GM23248 (cell line): ENCODE measurements around the gene ADK. TPM values are rescaled to one million over a fixed set of nuclear protein-coding genes. Genes with fewer than 3 reads are reported as not detected.

ENCODE experiments used
- DNase-seq: peaks from one replicate; pipeline ENCODE4 v3.0.0-alpha.2; 2015
- H2AFZ ChIP-seq: fragments of 200-600 bp; sonication (generic); 2 replicates; pipeline ENCODE4 v1.6.1; 2016; ENCODE audit warnings: antibody characterized with exemption
- H3F3A ChIP-seq: fragments of 200-600 bp; sonication (generic); 2 replicates; pipeline ENCODE4 v1.6.1; 2016; ENCODE audit warnings: mild to moderate bottlenecking, antibody characterized with exemption, mixed run types; ENCODE audit not compliant: insufficient read depth
- H3K27ac ChIP-seq: fragments of 200-600 bp; sonication (generic); 2 replicates; pipeline ENCODE4 v1.5.1; 2016; ENCODE audit warnings: mild to moderate bottlenecking
- H3K27me3 ChIP-seq: fragments of 200-600 bp; sonication (generic); replicated peaks from 2 replicates; pipeline ENCODE4 v1.6.1; 2016; ENCODE audit warnings: mild to moderate bottlenecking; ENCODE audit not compliant: insufficient read depth
- H3K36me3 ChIP-seq: fragments of 200-600 bp; sonication (generic); 2 replicates; pipeline ENCODE4 v1.6.1; 2016; ENCODE audit warnings: low read depth, mild to moderate bottlenecking
- H3K4me1 ChIP-seq: fragments of 200-600 bp; sonication (generic); 2 replicates; pipeline ENCODE4 v1.6.1; 2016; ENCODE audit warnings: mild to moderate bottlenecking; ENCODE audit not compliant: insufficient read depth
- H3K4me2 ChIP-seq: fragments of 200-600 bp; sonication (generic); one replicate; pipeline ENCODE4 v1.6.1; 2016; ENCODE audit warnings: mild to moderate bottlenecking; ENCODE audit not compliant: unreplicated experiment
- H3K4me3 ChIP-seq: fragments of 200-600 bp; sonication (generic); 2 replicates; pipeline ENCODE4 v1.5.1; 2016; ENCODE audit warnings: mild to moderate bottlenecking
- H3K79me2 ChIP-seq: fragments of 200-600 bp; sonication (generic); 2 replicates; pipeline ENCODE4 v1.6.1; 2016; ENCODE audit warnings: mild to moderate bottlenecking; ENCODE audit not compliant: insufficient read depth
- H3K9ac ChIP-seq: fragments of 200-600 bp; sonication (generic); 2 replicates; pipeline ENCODE4 v1.6.1; 2016; ENCODE audit warnings: mild to moderate bottlenecking
- H3K9me2 ChIP-seq: fragments of 200-600 bp; sonication (generic); 2 replicates; pipeline ENCODE4 v1.6.1; 2016; ENCODE audit warnings: mixed run types, mild to moderate bottlenecking, moderate library complexity; ENCODE audit not compliant: insufficient read depth
- H3K9me3 ChIP-seq: fragments of 200-600 bp; sonication (generic); one replicate; pipeline ENCODE4 v1.6.1; 2017; ENCODE audit warnings: low read depth
- H4K20me1 ChIP-seq: fragments of 200-600 bp; sonication (generic); 2 replicates; pipeline ENCODE4 v1.6.0; 2016; ENCODE audit not compliant: insufficient read depth
- EZH2 ChIP-seq: fragments of 200-600 bp; sonication (generic); IDR thresholded peaks from 2 replicates; pipeline ENCODE4 v1.6.1; 2018; ENCODE audit warnings: antibody characterized with exemption, mild to moderate bottlenecking; ENCODE audit not compliant: insufficient read depth, poor library complexity, severe bottlenecking
- EZH2phosphoT487 ChIP-seq: fragments of 200-600 bp; sonication (generic); IDR thresholded peaks from 2 replicates; pipeline ENCODE4 v1.6.1; 2018; ENCODE audit warnings: antibody characterized with exemption, moderate library complexity, mild to moderate bottlenecking, low read depth; ENCODE audit not compliant: insufficient read depth
- WGBS, 2 experiments: methylation state at CpG; one replicate each; pipeline ENCODE4 v1.1.6; 2015 to 2017; ENCODE audit warnings: low lambda C conversion rate in 2 of 2, low coverage in 1 of 2; ENCODE audit errors: missing lambda C conversion rate in 2 of 2; 5-methylcytosine and 5-hydroxymethylcytosine counted together
- in situ Hi-C: fragments of 300-500 bp; cut with MboI; formaldehyde crosslinking; loops from 2 replicates; pipeline ENCODE4 v1.15.0; 2020
- polyA plus RNA-seq: library from polyadenylated mRNA; unstranded; fragments of >200 nt; fragmentation: Nextera tagmentation; extraction: Ambion mirVana; gene quantifications from 2 replicates; pipeline ENCODE4 v1.2.1, GENCODE V29; 2016
- total RNA-seq: library from RNA; depleted of rRNA; stranded (reverse); fragments of >200 nt; shearing (Covaris generic); gene quantifications from 2 replicates; pipeline ENCODE4 v1.2.3, GENCODE V29; 2014

ADK gene
- total and polyA plus RNA-seq, 2 experiments from 2014 or later = 43.7 to 75.1 TPM

DNA sequence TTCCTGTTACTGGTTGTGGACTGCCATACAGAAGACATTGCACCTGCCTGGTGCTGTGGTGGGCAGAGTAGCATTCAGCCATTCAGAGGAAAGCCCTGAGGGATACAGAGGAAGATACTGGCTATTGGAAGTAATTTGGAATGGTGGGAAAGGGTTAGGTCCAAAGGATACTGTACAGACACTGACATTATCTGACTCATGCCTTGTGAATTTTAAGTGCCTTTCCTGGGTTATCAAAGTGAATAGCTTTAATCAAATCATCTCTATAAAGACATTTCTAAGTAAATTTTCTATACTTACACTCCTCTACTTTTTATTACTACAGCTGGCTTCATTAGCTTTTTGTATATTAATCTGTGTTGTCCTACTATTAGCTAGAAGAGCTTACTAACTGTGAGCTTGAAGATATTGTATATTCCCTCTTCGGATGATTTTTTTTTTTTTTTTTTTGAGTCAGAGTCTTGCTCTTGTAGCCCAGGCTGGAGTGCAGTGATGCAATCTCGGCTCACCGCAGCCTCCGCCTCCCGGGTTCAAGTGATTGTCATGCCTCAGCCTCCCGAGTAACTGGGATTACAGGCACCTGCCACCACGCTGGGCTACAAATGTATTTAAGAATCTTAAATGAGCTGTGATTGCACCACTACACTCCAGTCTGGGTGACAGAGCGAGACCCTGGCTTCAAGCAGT is 186.5 kb downstream of the ADK start:
- no peaks in the 10 kb centered on the region for H3K9me3 ChIP-seq
- no peak overlapping the region for H2AFZ ChIP-seq
- H3K9ac ChIP-seq = no peak overlapping the region
- H3K9me2 ChIP-seq = no peaks in the 10 kb centered on the region
- WGBS, 2 experiments = 96 to 99% methylated on average over 8 of the region's 8 CpGs
- peak; percentile 13 for DNase-seq
- no peaks in the 10 kb centered on the region for H4K20me1 ChIP-seq
- H3K4me3 ChIP-seq = no peak overlapping the region
- peaks cover 42% of the 10 kb centered on the region; the same call in 1 of the 2 replicates for H3K79me2 ChIP-seq
- peaks cover 12% of the 10 kb centered on the region for H3K4me1 ChIP-seq
- H3K27ac ChIP-seq = no peak overlapping the region
- no peak overlapping the region for H3K4me2 ChIP-seq
- H3F3A ChIP-seq = peaks cover 14% of the 10 kb centered on the region; the same call in 1 of the 2 replicates
- no peaks in the 10 kb centered on the region for H3K27me3 ChIP-seq
- H3K36me3 ChIP-seq = no peaks in the 10 kb centered on the region
- in situ Hi-C loops = no loop called here
- TF ChIP-seq EZH2phosphoT487 (no peak), EZH2 (no peak)

DNA sequence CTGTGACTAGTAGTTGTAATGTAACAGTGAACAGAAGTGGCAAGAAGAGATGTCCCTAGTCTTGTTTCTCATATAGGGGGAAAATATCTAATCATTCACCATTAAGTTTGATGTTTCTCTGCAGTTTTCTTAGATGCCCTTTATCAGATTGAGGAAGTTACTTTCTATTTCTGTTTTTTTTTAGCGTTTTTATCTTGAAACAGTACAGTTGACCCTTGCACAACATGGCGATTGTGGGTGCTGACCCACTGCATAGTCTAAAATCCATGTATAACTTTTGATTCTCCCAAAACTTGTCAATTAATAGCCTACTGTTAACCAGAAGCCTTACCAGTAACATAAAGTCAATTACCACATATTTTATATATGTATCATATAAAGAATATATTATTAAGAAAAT is 192.0 kb downstream of the ADK start:
- Histone ChIP-seq H3K36me3 (0 out of 2 replicates have a peak, but pooled peaks cover 5% of the 10 kb centered on the region), H3K27ac (no peak overlapping the region), H3K4me1 (no peaks in the 10 kb centered on the region), H3K27me3 (no peaks in the 10 kb centered on the region), H3K9me2 (no peaks in the 10 kb centered on the region), H3K9me3 (peaks cover 4% of the 10 kb centered on the region), H4K20me1 (no peaks in the 10 kb centered on the region), H2AFZ (no peak overlapping the region), H3K4me3 (no peak overlapping the region), H3K79me2 (peaks cover 61% of the 10 kb centered on the region), H3K4me2 (no peak overlapping the region), H3K9ac (no peak overlapping the region), H3F3A (0 out of 2 replicates have a peak, but pooled peaks cover 4% of the 10 kb centered on the region)
- WGBS, 2 experiments = 94 to 97% methylated on average over 2 of the region's 2 CpGs
- TF ChIP-seq EZH2phosphoT487 = no peak
- TF ChIP-seq EZH2 = no peak
- in situ Hi-C loops = no loop called here
- no peak for DNase-seq

GRCh38 chr10:74343804-74344203 is 192.8 kb downstream of the ADK start:
- Histone ChIP-seq H3K27ac (no peak overlapping the region), H3K36me3 (0 out of 2 replicates have a peak, but pooled peaks cover 5% of the 10 kb centered on the region), H3K4me1 (no peaks in the 10 kb centered on the region), H3K9me3 (peaks cover 4% of the 10 kb centered on the region), H3F3A (0 out of 2 replicates have a peak, but pooled peaks cover 4% of the 10 kb centered on the region), H3K79me2 (peaks cover 61% of the 10 kb centered on the region), H3K4me3 (no peak overlapping the region), H3K9me2 (no peaks in the 10 kb centered on the region), H4K20me1 (no peaks in the 10 kb centered on the region), H2AFZ (no peak overlapping the region), H3K27me3 (no peaks in the 10 kb centered on the region), H3K9ac (no peak overlapping the region), H3K4me2 (no peak overlapping the region)
- 97 to 98% methylated on average over 3 of the region's 3 CpGs for WGBS, 2 experiments
- no peak for TF ChIP-seq EZH2phosphoT487
- TF ChIP-seq EZH2 = no peak
- in situ Hi-C loops = no loop called here
- DNase-seq = no peak

DNA sequence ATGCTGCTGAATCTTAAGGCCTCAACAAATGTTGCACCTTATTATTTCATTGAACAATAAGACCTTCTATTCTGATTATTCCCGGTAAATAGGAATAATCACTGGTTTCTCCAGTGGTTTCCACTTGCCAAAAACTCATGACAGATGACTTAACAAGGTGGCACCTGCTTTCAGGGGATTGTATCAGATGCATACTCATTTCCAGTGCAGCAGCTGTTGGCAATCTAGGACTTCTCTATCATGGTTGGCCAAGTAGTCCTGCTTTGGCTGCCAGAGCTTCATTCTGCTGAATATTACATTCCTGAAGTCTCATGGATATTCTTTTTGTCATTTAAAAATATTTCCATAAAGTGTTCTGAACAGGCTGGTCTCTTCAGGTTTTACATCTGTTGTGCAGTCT is 193.3 kb downstream of the ADK start:
- no peak for TF ChIP-seq EZH2
- no peak for TF ChIP-seq EZH2phosphoT487
- Histone ChIP-seq H3K4me1 (no peaks in the 10 kb centered on the region), H4K20me1 (no peaks in the 10 kb centered on the region), H3K9me3 (peaks cover 4% of the 10 kb centered on the region), H3F3A (0 out of 2 replicates have a peak, but pooled peaks cover 4% of the 10 kb centered on the region), H3K4me3 (no peak overlapping the region), H3K79me2 (peaks cover 57% of the 10 kb centered on the region), H3K9me2 (no peaks in the 10 kb centered on the region), H3K9ac (no peak overlapping the region), H3K36me3 (0 out of 2 replicates have a peak, but pooled peaks cover 5% of the 10 kb centered on the region), H2AFZ (no peak overlapping the region), H3K27ac (no peak overlapping the region), H3K27me3 (no peaks in the 10 kb centered on the region), H3K4me2 (no peak overlapping the region)
- 94 to 100% methylated on average over 1 of the region's 1 CpG for WGBS, 2 experiments
- DNase-seq = no peak
- in situ Hi-C loops = no loop called here
